Adrenal gland (tissue), 12 donors: Measurements from ENCODE around the gene PRSS21. TPM values are rescaled to one million over a fixed set of nuclear protein-coding genes. Genes with fewer than 3 reads are reported as not detected.
A peak's percentile ranks its signal among the peaks of the same experiment; 100 is the strongest.

Experiments used
- DNase-seq, 7 donors: peaks; one replicate each; pipeline ENCODE4 v3.0.0-alpha.2; 2019 to 2020
- H3K27ac ChIP-seq, 5 donors: fragments of 200-600 bp; sonication (generic) in 4 of 5; 1 replicate in 3 of 5; 2 replicates in 2 of 5; pipeline versions ENCODE4 v1.5.1 to v1.8.0; 2016 to 2020; ENCODE audit warnings: mild to moderate bottlenecking in 1 of 5
- H3K27me3 ChIP-seq: fragments of 200-600 bp; 2 replicates; pipeline ENCODE4 v1.8.0; 2021
- H3K36me3 ChIP-seq, 2 donors: fragments of 200-600 bp; replicated peaks in 1 of 2; 1 replicate in 1 of 2; 2 replicates in 1 of 2; pipeline versions ENCODE4 v1.5.1 to v1.8.0; 2018 to 2022
- H3K4me1 ChIP-seq, 2 donors: fragments of 200-600 bp; replicated peaks in 1 of 2; 1 replicate in 1 of 2; 2 replicates in 1 of 2; pipeline versions ENCODE4 v1.5.1 to v1.8.0; 2018 to 2021
- H3K4me3 ChIP-seq, 4 donors: fragments of 200-600 bp; sonication (generic) in 3 of 4; one replicate each; pipeline ENCODE4 v1.5.1; 2016 to 2018
- H3K9me3 ChIP-seq, 3 donors: fragments of 200-600 bp; sonication (generic) in 1 of 3; replicated peaks in 1 of 3; 1 replicate in 2 of 3; 2 replicates in 1 of 3; pipeline versions ENCODE4 v1.5.1 to v1.8.0; 2016 to 2021
- CTCF ChIP-seq, 6 experiments: fragments of 450-650 bp in 4 of 6; fragments of 200-600 bp in 2 of 6; sonication (generic) in 1 of 6; IDR thresholded peaks; 1 replicate in 5 of 6; 2 replicates in 1 of 6; pipeline versions ENCODE4 v1.5.1 to v1.8.0; 2016 to 2021; ENCODE audit warnings: antibody characterized with exemption in 6 of 6, mild to moderate bottlenecking in 2 of 6, moderate library complexity in 1 of 6
- POLR2A ChIP-seq, 2 donors: fragments of 450-650 bp; IDR thresholded peaks; one replicate each; pipeline ENCODE4 v1.6.1; 2017; ENCODE audit warnings: antibody characterized with exemption in 2 of 2, mild to moderate bottlenecking in 2 of 2, moderate library complexity in 1 of 2
- WGBS, 4 donors: extraction: QIAGEN DNeasy Blood & Tissue Kit in 2 of 4; methylation state at CpG; one replicate each; pipeline versions ENCODE4 v1.1.5 to v1.1.7; 2013 to 2017; 5-methylcytosine and 5-hydroxymethylcytosine counted together
- intact Hi-C, 2 donors: fragments of 100-400 bp; cut with DNase I; formaldehyde crosslinking; loops; one replicate each; pipeline versions ENCODE4 v1.14.1 to v1.15.0; 2022 to 2023
- polyA plus RNA-seq, 3 donors: library from polyadenylated mRNA; stranded (reverse); fragments of 200-250 nt in 2 of 3; fragments of 350-450 nt in 1 of 3; fragmentation: Illumina TruSeq in 1 of 3; extraction: RNeasy Lipid Tissue Mini Kit (QIAGEN cat#74804) in 1 of 3; gene quantifications; one replicate each; pipeline ENCODE4 v1.2.3, GENCODE V29; 2013 to 2014
- total RNA-seq, 9 donors: library from RNA; depleted of rRNA in 4 of 9; stranded (reverse); fragments of >200 nt in 4 of 9; fragments of 120-200 nt in 1 of 9; fragmentation: NEBNext Ultra II Directional in 1 of 9; extraction: Animal tissue kit (Norgen Biotek cat#: 25700) in 1 of 9; gene quantifications; one replicate each; pipeline versions ENCODE4 v1.1.0 to v1.2.4, GENCODE V29; 2013 to 2023
- donor health status: healthy with polysubstance abuse.
- donor health status: Bipolar disorder and iron deficiency.
- donor health status: DM: yes; HTN: yes; CAD: no.
- donor health status: DM: no; HTN: no; CAD: no.
- donor health status: DM: no; HTN: no; CAD: no.
- donor health status: DM: yes; HTN: yes; CAD: no.

Gene PRSS21
- total and polyA plus RNA-seq, 12 donors: 0.20 to 2.6 (median 0.85) TPM; not detected in 6

DNA sequence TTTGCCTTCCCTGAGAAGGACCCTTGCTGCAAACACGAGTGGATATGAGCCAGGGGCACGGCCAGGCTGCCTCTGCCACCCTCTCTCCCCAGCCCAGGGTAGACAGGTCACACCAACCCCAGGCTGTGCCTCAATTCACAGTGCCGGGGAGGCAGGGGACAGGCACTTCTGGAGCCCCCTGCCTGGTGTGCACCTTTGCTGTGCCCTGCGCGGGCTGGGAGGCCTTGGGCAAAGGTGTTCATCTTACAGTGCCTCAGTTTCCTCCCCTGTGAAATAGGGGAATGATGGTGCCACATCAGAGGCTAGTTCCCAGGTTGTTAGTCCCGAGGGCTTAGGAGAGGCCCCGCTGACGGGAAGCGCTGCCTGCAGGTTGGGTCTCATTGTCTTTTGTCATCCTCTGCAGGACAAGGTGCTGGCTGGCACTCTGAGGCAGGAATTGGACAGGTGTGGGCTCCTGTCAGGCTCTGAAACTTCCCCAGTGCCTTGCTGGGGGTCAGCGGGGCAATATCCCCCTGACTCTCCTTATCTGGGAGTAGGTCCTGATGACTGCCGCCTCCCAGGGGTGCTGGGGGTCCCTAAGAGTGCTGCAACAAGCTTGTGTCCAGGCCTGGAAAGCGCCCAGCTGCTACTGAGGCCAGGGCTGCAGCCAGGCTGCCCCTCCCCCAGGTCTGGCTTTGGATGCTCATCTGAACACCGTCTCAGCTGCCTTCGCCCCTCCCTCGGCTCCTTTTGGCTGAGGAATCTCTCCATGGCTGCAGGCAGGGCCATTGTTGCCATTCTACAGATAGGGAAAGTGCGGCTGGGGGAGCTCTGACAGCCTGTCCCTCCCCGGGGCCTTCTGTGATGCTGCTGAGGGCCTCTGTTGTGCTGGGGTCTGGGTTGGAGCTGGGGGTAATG, 3.1 kb downstream of the PRSS21 start:
- TF ChIP-seq CTCF (IDR thresholded peaks at IDR 0.05) (no peak), POLR2A (IDR thresholded peaks at IDR 0.05) (no peak)
- Histone ChIP-seq H3K4me3 (no peak overlapping the region), H3K27me3 (no peaks in the 10 kb centered on the region), H3K27ac (no peak overlapping the region), H3K9me3 (no peaks in the 10 kb centered on the region), H3K36me3 (no peaks in the 10 kb centered on the region), H3K4me1 (no peaks in the 10 kb centered on the region)
- WGBS, 4 donors: 64 to 78% (median 69%) methylated on average over 9 to 17 of the region's 17 CpGs
- intact Hi-C loops: no loop called here
- peak in 1 of 7 donors; percentile 4 for DNase-seq

DNA sequence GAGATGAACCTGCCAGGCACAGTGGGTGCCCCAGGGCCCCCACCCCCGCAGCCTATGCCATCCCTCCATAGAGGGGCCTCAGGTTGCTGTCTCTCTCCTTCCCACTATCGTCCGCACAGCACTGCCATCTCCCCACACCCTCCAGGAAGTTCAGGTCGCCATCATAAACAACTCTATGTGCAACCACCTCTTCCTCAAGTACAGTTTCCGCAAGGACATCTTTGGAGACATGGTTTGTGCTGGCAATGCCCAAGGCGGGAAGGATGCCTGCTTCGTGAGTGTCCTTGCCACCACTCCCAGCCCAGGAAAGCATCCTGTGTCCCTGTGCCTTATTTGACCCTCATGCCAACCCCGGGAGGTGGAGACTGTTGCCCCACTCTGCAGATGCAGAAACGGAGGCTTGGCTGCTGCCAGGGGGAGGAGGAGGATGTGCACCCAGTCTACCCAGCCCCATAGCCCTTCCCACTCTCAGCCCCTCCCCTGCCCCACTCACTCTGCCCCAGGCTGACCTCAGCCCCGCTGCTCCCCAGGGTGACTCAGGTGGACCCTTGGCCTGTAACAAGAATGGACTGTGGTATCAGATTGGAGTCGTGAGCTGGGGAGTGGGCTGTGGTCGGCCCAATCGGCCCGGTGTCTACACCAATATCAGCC, 3.9 kb downstream of the PRSS21 start:
- intact Hi-C loops: no loop called here
- peak in 1 of 7 donors; percentile 4 for DNase-seq
- Histone ChIP-seq H3K36me3 (no peaks in the 10 kb centered on the region), H3K4me3 (no peak overlapping the region), H3K27me3 (no peaks in the 10 kb centered on the region), H3K27ac (no peak overlapping the region), H3K9me3 (no peaks in the 10 kb centered on the region), H3K4me1 (no peaks in the 10 kb centered on the region)
- TF ChIP-seq POLR2A (IDR thresholded peaks at IDR 0.05): no peak
- TF ChIP-seq CTCF (IDR thresholded peaks at IDR 0.05): no peak
- WGBS, 4 donors: 75 to 80% (median 77%) methylated on average over 10 to 14 of the region's 14 CpGs

- 58 to 75% (median 66%) methylated on average over 9 of the region's 9 CpGs for WGBS, 4 donors
- Histone ChIP-seq H3K4me3 (no peak overlapping the region), H3K27me3 (no peaks in the 10 kb centered on the region), H3K27ac (no peak overlapping the region), H3K4me1 (no peaks in the 10 kb centered on the region), H3K36me3 (no peaks in the 10 kb centered on the region), H3K9me3 (no peaks in the 10 kb centered on the region)
- intact Hi-C loops: no loop called here
- TF ChIP-seq CTCF (IDR thresholded peaks at IDR 0.05) (no peak), POLR2A (IDR thresholded peaks at IDR 0.05) (no peak)
- peak in 1 of 7 donors; percentile 2 for DNase-seq
These were observed 4.6 kb downstream of the PRSS21 start for GRCh38 chr16:2821487-2822157.

- Histone ChIP-seq H3K9me3 (no peaks in the 10 kb centered on the region), H3K4me1 (no peaks in the 10 kb centered on the region), H3K4me3 (no peak overlapping the region), H3K36me3 (no peaks in the 10 kb centered on the region), H3K27me3 (no peaks in the 10 kb centered on the region), H3K27ac (no peak overlapping the region)
- TF ChIP-seq CTCF (IDR thresholded peaks at IDR 0.05) (no peak), POLR2A (IDR thresholded peaks at IDR 0.05) (no peak)
- intact Hi-C loops: no loop called here
- peak in 1 of 7 donors; percentile 2 for DNase-seq
- 64 to 75% (median 72%) methylated on average over 8 of the region's 8 CpGs for WGBS, 4 donors
These were observed 5.1 kb downstream of the PRSS21 start for GRCh38 chr16:2822158-2822495.
